H1 (cell line): ENCODE results near the gene OPN1MW3.

Source experiments
- ATF2 ChIP-seq: IDR thresholded peaks from 2 replicates; pipeline ENCODE4 v1.6.1; 2012; ENCODE audit warnings: low read length, inconsistent platforms
- ATF3 ChIP-seq: IDR thresholded peaks from 2 replicates; pipeline ENCODE4 v1.6.1; 2011; ENCODE audit warnings: low read depth, mild to moderate bottlenecking, low read length; ENCODE audit not compliant: insufficient read depth
- BACH1 ChIP-seq: IDR thresholded peaks from 2 replicates; pipeline ENCODE4 v1.6.1; 2012; ENCODE audit warnings: low read length, improper control_type of control experiment
- CTCF ChIP-seq, 3 experiments: IDR thresholded peaks; 1 replicate in 2 of 3; 2 replicates in 1 of 3; pipeline versions ENCODE4 v1.5.1 to v1.6.1; 2011; ENCODE audit warnings: low read length in 3 of 3, mild to moderate bottlenecking in 3 of 3, inconsistent platforms in 2 of 3, low read depth in 1 of 3, moderate library complexity in 1 of 3; ENCODE audit not compliant: insufficient read depth in 1 of 3; ENCODE audit errors: control extremely low read depth in 1 of 3
- EZH2 ChIP-seq: fragments of 200-600 bp; sonication (generic); IDR thresholded peaks from 2 replicates; pipeline ENCODE4 v1.7.1; 2012; ENCODE audit warnings: low read depth, mild to moderate bottlenecking, moderate library complexity, low read length, inconsistent platforms; ENCODE audit not compliant: severe bottlenecking
- POLR2AphosphoS5 ChIP-seq: IDR thresholded peaks from 2 replicates; pipeline ENCODE4 v1.6.1; 2011; ENCODE audit warnings: low read depth, low read length
- ZNF274 ChIP-seq: IDR thresholded peaks from 2 replicates; pipeline ENCODE4 v1.7.0; 2012; ENCODE audit warnings: low read length, borderline replicate concordance; ENCODE audit errors: extremely low read depth

GRCh38 chrX:154317391-154317995 is 60.1 kb downstream of the OPN1MW3 start:
- TF ChIP-seq CTCF (IDR thresholded peaks at IDR 0.05; ENCODE audit: control extremely low read depth in 1 of 3, insufficient read depth in 1 of 3, low read depth in 1 of 3, low read length in 3 of 3), result peak in 2 of 3 experiments; percentile 36 to 58; a peak in 3 of 4 replicates
- TF ChIP-seq BACH1, result no peak
- TF ChIP-seq EZH2, result no peak
- TF ChIP-seq ATF2, result no peak
- no peak for TF ChIP-seq ZNF274
- no peak for TF ChIP-seq POLR2AphosphoS5
- no peak for TF ChIP-seq ATF3
